SU-DHL-6 (cell line): ENCODE measurements around the gene PATZ1.

Source experiments
- H2AFZ ChIP-seq: fragments of 200-600 bp; sonication (generic); 2 replicates; pipeline ENCODE4 v1.6.1; 2014; ENCODE audit warnings: low read depth, mild to moderate bottlenecking, moderate library complexity, mixed read lengths, antibody characterized with exemption, low read length; ENCODE audit not compliant: severe bottlenecking
- H3F3A ChIP-seq: fragments of 200-600 bp; shearing (Covaris generic); 2 replicates; pipeline ENCODE4 v1.6.0; 2016; ENCODE audit warnings: antibody characterized with exemption, mild to moderate bottlenecking; ENCODE audit not compliant: insufficient read depth
- H3K27ac ChIP-seq: fragments of 200-600 bp; sonication (generic); 2 replicates; pipeline ENCODE4 v1.5.1; 2016; ENCODE audit warnings: low read depth, mild to moderate bottlenecking, low read length, moderate library complexity, mixed read lengths
- H3K27me3 ChIP-seq: fragments of 200-600 bp; sonication (generic), shearing (Covaris generic); 2 replicates; pipeline ENCODE4 v1.6.0; 2014; ENCODE audit warnings: mild to moderate bottlenecking, low read length
- H3K36me3 ChIP-seq: fragments of 200-600 bp; sonication (generic); 2 replicates; pipeline ENCODE4 v1.6.1; 2014; ENCODE audit warnings: mild to moderate bottlenecking, low read length, mixed read lengths
- H3K4me2 ChIP-seq: fragments of 300-600, 200-600 bp; shearing (Covaris generic), sonication (generic); 2 replicates; pipeline ENCODE4 v1.6.0; 2014; ENCODE audit warnings: low read length, low read depth, mild to moderate bottlenecking; ENCODE audit not compliant: poor library complexity, severe bottlenecking
- H3K4me3 ChIP-seq: fragments of 200-600 bp; sonication (generic); 2 replicates; pipeline ENCODE4 v1.5.1; 2014; ENCODE audit warnings: antibody characterized with exemption, low read length, mild to moderate bottlenecking, mixed read lengths; ENCODE audit not compliant: insufficient read depth, poor library complexity, severe bottlenecking
- H3K79me2 ChIP-seq: fragments of 200-600 bp; sonication (generic); 2 replicates; pipeline ENCODE4 v1.6.1; 2014; ENCODE audit warnings: mild to moderate bottlenecking, low read length, moderate library complexity; ENCODE audit not compliant: insufficient read depth
- H3K9ac ChIP-seq: fragments of 200-600 bp; sonication (generic); 2 replicates; pipeline ENCODE4 v1.7.0; 2014; ENCODE audit warnings: mild to moderate bottlenecking, low read length
- H3K9me2 ChIP-seq: fragments of 200-600 bp; sonication (generic); replicated peaks from 2 replicates; pipeline ENCODE4 v1.6.1; 2014; ENCODE audit warnings: low read length; ENCODE audit not compliant: insufficient read depth
- H3K9me3 ChIP-seq: fragments of 200-600 bp; sonication (generic); 2 replicates; pipeline ENCODE4 v1.6.1; 2014; ENCODE audit warnings: low read length, mixed read lengths; ENCODE audit not compliant: insufficient read depth
- H4K20me1 ChIP-seq: fragments of 200-600 bp; sonication (generic); 2 replicates; pipeline ENCODE4 v1.6.1; 2014; ENCODE audit warnings: low read depth, mild to moderate bottlenecking, antibody characterized with exemption, low read length, moderate library complexity, mixed read lengths
- CTCF ChIP-seq: fragments of 200-600 bp; sonication (generic); IDR thresholded peaks from one replicate; pipeline ENCODE4 v1.5.1; 2017; ENCODE audit warnings: antibody characterized with exemption, mild to moderate bottlenecking, low read length, moderate library complexity; ENCODE audit not compliant: insufficient read depth, poor library complexity, severe bottlenecking
- EZH2phosphoT487 ChIP-seq: fragments of 200-600 bp; sonication (generic), shearing (Covaris generic); conservative IDR thresholded peaks from 2 replicates; pipeline ENCODE4 v1.6.1; 2018; ENCODE audit warnings: mild to moderate bottlenecking, antibody characterized with exemption, low read length, moderate library complexity, mixed read lengths

Gene PATZ1

GRCh38 chr22:31295831-31296657 lies 50.1 kb downstream of the PATZ1 start:
- Histone ChIP-seq H3K27ac (no peak overlapping the region), H3K4me3 (no peak overlapping the region)

GRCh38 chr22:31295360-31295759 lies 50.8 kb downstream of the PATZ1 start:
- H4K20me1 ChIP-seq: no peaks in the 10 kb centered on the region
- H3K27me3 ChIP-seq: no peaks in the 10 kb centered on the region
- H3K9me3 ChIP-seq: no peaks in the 10 kb centered on the region
- H3K9me2 ChIP-seq: no peaks in the 10 kb centered on the region
- no peaks in the 10 kb centered on the region for H3K36me3 ChIP-seq
- H3F3A ChIP-seq: peaks cover 18% of the 10 kb centered on the region; the same call in 1 of the 2 replicates
- TF ChIP-seq EZH2phosphoT487: no peak
- no peak for TF ChIP-seq CTCF
- no peak overlapping the region for H3K4me2 ChIP-seq
- H3K27ac ChIP-seq: no peak overlapping the region
- H3K79me2 ChIP-seq: no peaks in the 10 kb centered on the region
- H2AFZ ChIP-seq: no peak overlapping the region
- H3K4me3 ChIP-seq: no peak overlapping the region
- no peak overlapping the region for H3K9ac ChIP-seq

More at GRCh38 chr22:31295831-31296657, 50.1 kb downstream of the PATZ1 start:
- Histone ChIP-seq H3K27me3 (no peaks in the 10 kb centered on the region), H3K36me3 (no peaks in the 10 kb centered on the region), H3K9ac (no peak overlapping the region), H3K4me2 (no peak overlapping the region), H2AFZ (no peak overlapping the region), H3F3A (peaks cover 17% of the 10 kb centered on the region; the same call in 1 of the 2 replicates), H3K9me3 (no peaks in the 10 kb centered on the region), H4K20me1 (no peaks in the 10 kb centered on the region), H3K79me2 (no peaks in the 10 kb centered on the region), H3K9me2 (no peaks in the 10 kb centered on the region)
- TF ChIP-seq CTCF: no peak
- TF ChIP-seq EZH2phosphoT487: no peak

GRCh38 chr22:31292236-31292989 lies 53.7 kb downstream of the PATZ1 start, which contains the start of gene PIK3IP1:
Gene PIK3IP1, minus strand, starts transcription at chr22:31292488. Its CDS starts 144 bp downstream, at chr22:31292344.
- peak; percentile 66 for TF ChIP-seq CTCF
- TF ChIP-seq EZH2phosphoT487: no peak

More at GRCh38 chr22:31292236-31292989, 53.7 kb downstream of the PATZ1 start, which contains the start of gene PIK3IP1:
- Histone ChIP-seq H3F3A (peaks cover 45% of the 10 kb centered on the region), H4K20me1 (no peaks in the 10 kb centered on the region), H3K27ac (peak within 1 kb of the TSS; percentile 97), H3K4me3 (peak within 1 kb of the TSS; percentile 53), H3K36me3 (no peaks in the 10 kb centered on the region), H3K4me2 (peak within 1 kb of the TSS; percentile 100), H3K9me2 (no peaks in the 10 kb centered on the region), H3K27me3 (no peaks in the 10 kb centered on the region), H3K9me3 (no peaks in the 10 kb centered on the region), H2AFZ (peak within 1 kb of the TSS; percentile 23), H3K79me2 (no peaks in the 10 kb centered on the region), H3K9ac (peak within 1 kb of the TSS; percentile 75)
